Aortic smooth muscle cell (primary cell): ENCODE data around the gene MTRR. TPM values are rescaled to one million over a fixed set of nuclear protein-coding genes. Genes with fewer than 3 reads are reported as not detected.

ENCODE experiments used
- total RNA-seq: library from RNA; depleted of rRNA; stranded (reverse); fragments of >200 nt; gene quantifications from 2 replicates; pipeline ENCODE4 v1.2.3, GENCODE V29; 2014

MTRR gene
- total RNA-seq = 24.3 and 26.8 TPM in 2 replicates

DNA sequence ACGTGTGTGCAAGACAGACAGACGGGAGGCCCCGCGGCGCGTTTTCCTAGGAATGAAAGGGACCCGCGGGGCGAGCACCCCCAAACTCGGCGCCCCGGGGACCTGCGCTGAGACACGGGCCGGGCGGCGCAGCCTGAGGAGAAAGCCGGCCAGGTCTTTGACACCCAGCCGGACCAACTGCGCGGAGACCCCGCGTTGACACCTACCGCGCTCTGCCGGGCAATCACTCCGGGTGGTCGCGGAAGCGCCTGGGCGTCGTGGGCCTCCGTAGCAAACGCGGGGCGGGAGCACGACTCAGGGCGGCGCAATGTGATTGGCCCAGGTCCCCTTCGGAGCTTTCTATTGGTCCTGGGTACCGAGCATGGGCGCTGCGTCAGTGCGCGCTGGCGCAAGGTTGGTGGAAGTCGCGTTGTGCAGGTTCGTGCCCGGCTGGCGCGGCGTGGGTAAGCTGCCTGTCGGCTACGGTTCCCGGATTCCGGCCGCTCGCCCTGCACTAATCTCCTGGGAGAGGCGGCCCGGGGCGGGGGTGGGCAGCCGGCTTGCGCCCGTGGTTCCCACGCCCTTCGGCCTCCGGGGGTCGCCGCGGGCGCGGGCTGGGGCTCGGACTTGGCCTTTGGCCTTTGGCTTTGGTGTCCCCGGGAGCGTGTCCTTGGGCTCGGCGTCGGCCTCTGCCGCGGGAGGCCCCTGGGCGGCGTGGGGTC lies at the start of gene MTRR, which contains the start of gene FASTKD3:
MTRR (plus strand) TSS at position 376 of the 701 bp plus-strand sequence. CDS start 1,647 bp downstream, outside the sequence.
FASTKD3 (minus strand) TSS at position 259 of the 701 bp plus-strand sequence. CDS start 948 bp downstream, outside the sequence.

DNA sequence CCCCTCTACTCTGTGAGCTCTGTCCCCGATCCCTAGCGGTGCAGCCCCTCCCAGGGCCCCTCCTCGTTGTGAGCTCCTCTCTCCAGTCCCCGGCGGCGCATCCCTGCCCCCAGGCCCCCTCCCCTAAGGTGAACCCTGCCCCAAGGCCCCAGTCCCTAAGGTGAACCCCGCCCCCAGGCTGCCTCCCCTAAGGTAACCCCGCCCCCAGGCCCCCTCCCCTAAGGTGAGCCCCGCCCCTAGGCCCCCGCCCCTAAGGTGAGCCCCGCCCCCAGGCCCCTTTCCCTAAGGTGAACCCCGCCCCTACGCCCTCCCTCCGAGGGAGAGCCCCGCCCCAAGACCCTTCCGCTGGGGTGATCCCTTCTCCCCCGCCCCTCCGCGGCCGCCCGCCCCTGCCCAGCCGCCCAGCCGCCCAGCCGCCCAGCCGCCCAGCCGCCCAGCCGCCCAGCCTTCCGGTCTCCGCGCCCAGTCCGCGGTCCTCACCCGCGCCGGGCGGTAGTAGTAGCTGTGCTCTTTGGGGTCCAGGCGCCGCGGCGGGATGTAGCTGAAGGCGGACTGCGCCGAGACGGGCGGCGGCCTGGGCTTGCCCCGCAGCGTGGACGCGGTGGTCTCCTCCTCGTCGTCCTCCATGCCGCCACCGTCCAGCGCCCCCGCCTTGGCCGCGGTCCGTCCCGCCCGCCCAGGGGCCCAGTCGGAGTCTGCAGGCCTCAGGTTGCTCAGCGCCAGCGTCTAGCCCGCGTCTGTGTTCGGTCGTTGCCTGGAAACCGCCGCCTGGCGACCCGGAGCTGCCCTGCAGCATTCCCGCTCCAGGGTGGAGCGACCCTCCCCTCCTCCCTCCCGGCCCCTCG lies 18.3 kb upstream of the MTRR start, which contains the start of gene CFAP90:
CFAP90 (minus strand) TSS at position 739 of the 845 bp plus-strand sequence; CDS start at position 627, 112 bp downstream.

Other genes starting within 250 kb of the MTRR start
- gene CFAP90, start 18.0 kb upstream of the MTRR start, total RNA-seq = not detected in 2 replicates
- 7.0 and 9.0 TPM in 2 replicates for gene FASTKD3, start 117 bp upstream of the MTRR start, total RNA-seq